EH (cell line): ENCODE measurements around the gene DYNC1I1.
"Not testable (repeated sequence)": the region's sequence is repeated elsewhere in the genome, so short reads cannot be mapped to it uniquely, and the experiment has no call there.

Experiments
- DNase-seq: peaks from one replicate; pipeline ENCODE4 v3.0.0-alpha.2; 2015; ENCODE audit warnings: low read depth

DYNC1I1 gene

DNA sequence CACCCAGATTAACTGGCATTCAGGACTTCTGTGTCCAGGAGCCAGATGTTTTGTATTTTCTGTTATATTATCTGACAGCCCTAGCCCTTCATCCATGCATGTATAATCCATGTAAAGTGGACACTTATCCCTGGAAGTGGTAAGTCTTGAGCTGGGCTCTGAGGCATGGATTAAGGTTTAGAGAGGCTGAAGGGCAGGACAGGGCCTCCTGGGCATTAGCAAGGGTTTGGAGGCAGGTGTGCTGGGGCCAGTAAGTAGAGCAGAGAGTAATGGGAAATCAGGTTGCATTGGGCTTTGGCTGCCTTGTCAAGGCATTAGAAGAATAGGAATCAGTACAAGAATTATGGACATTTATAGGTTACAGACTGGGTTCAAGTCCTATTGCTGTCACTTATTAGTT is 138.0 kb downstream of the DYNC1I1 start:
- no peak for DNase-seq

- DNase-seq: no peak
These were observed 143.4 kb downstream of the DYNC1I1 start for GRCh38 chr7:95915731-95916130.

GRCh38 chr7:95916573-95917297 is 144.4 kb downstream of the DYNC1I1 start:
- peak; percentile 64 for DNase-seq

GRCh38 chr7:95917634-95918033 is 145.3 kb downstream of the DYNC1I1 start:
- no peak for DNase-seq

DNA sequence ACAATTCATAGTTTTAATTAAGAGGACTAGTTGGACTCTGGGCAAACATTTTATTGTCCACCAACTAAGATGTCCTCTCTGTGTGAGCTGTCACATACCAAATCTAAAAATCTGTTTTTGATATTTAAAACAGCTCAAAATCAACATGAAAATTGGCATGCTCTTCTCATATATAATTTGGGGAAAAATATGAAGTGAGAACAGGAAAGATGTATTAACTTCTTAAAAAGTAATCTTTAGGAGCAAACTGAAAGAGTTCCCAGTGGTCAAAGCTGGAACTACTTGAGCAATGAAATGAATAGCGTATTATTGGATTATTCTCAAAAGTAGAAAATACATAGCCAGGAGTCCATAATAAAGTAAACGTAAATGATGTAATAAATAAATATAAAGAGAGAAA is 147.2 kb downstream of the DYNC1I1 start:
- no peak for DNase-seq

DNA sequence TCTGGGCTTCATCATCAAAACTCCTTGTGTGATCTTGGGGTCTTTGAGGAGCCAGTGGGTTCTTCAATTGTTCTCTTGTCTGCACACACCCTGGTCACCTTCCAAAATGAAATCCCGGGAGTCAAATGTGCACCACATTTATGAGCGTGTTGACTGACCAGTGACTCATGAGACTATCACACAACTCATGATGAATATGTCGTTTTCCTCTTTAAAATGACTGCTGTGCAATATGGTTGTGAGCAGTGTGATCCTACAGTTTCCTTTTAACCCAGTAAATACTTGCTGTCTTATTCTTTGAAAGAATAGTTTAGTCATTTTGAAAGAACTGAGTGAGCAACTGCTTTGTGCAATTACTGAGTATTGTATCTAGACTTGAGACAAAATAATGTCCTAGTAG is 149.2 kb downstream of the DYNC1I1 start:
- peak; percentile 2 for DNase-seq

GRCh38 chr7:95922191-95922590 is 149.8 kb downstream of the DYNC1I1 start:
- no peak for DNase-seq

GRCh38 chr7:95925236-95925635 is 152.9 kb downstream of the DYNC1I1 start:
- DNase-seq: no peak

GRCh38 chr7:95925971-95926370 is 153.6 kb downstream of the DYNC1I1 start:
- no peak for DNase-seq

- no peak for DNase-seq
These were observed 155.4 kb downstream of the DYNC1I1 start for GRCh38 chr7:95927756-95928155.

DNA sequence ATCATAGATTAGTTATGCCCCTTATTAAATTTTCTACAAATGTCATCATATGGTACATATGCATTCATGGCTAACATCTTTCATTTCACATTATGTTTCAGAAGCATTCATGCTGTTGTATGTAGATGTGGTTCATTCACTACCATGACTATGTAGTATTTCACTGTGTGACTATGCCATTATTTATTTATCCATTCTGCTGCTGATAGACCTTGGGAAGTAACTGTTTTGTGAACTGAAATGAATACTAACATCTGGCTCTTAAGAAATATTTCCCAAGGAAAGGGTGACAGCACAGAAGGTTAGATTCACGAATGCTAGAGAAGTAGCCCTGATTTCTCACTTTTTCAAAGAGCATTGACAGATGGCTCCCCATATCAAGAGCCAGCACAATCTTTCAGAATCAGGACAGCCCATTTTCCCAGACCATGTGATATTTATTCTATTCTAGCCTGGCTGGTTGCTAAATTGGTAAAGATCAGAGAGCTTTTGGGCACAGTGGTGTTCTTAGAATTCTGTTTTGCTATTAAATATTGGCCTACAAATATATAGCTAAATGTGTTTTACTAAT is 157.4 kb downstream of the DYNC1I1 start:
- DNase-seq: no peak

GRCh38 chr7:95931460-95932232 is 159.3 kb downstream of the DYNC1I1 start:
- DNase-seq: no peak

DNA sequence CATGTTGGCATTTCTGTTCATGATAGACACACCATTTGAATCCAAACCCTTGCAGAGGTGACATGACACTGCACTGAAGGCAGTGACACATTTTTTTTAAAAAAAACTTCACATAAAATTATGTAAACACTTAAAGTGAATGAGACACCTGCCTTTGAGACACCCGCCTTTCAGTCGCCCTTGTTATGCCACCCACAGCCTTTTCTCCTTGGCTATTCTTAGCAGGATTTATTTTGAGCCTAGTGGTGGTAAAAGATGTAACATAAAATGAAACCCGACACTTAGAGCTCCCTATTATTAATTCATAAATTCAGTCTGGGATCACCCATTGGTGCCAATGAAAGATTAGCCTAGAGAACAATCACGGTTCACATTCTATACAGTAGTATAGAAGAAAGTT is 161.3 kb downstream of the DYNC1I1 start:
- DNase-seq: no peak

DNA sequence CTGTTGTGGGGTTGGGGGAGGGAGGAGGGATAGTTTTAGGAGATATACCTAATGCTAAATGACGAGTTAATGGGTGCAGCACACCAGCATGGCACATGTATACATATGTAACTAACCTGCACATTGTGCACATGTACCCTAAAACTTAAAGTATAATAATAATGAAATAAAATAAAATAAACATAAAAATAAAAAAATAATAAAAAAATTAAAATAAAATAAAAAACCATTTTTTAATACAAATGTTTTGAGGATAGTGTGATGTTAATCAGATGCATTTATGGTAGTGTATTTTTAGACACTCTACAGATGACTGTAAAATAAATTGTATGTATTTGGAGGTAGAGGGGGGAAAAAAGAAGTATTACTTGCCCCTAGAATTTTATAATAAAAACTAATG is 172.5 kb downstream of the DYNC1I1 start:
- DNase-seq: not testable (repeated sequence)

GRCh38 chr7:95950698-95951097 is 178.3 kb downstream of the DYNC1I1 start:
- no peak for DNase-seq

DNA sequence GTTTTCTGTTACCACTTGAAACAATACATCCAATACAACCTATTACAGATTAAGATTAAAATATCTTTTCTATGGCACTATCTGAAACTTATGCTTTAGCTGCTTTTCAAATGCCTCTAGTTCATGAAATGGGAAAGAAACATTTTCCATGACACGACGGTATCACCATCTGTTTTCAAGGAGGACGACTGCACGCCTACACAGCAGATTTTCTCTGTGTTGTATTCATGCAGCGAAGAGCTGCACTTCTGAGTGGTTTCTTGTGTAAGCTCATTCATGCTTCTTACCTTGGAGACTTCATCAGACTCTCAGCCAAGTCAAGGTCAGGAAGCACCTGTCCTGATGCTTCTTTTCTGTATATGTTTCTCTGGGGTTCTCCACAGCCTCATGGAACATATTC is 179.2 kb downstream of the DYNC1I1 start:
- no peak for DNase-seq

GRCh38 chr7:95951997-95952795 is 179.8 kb downstream of the DYNC1I1 start:
- no peak for DNase-seq

GRCh38 chr7:95952851-95953250 is 180.5 kb downstream of the DYNC1I1 start:
- DNase-seq: no peak

- no peak for DNase-seq
These were observed 183.4 kb downstream of the DYNC1I1 start for GRCh38 chr7:95955748-95956147.

GRCh38 chr7:95957510-95957909 is 185.2 kb downstream of the DYNC1I1 start:
- no peak for DNase-seq

DNA sequence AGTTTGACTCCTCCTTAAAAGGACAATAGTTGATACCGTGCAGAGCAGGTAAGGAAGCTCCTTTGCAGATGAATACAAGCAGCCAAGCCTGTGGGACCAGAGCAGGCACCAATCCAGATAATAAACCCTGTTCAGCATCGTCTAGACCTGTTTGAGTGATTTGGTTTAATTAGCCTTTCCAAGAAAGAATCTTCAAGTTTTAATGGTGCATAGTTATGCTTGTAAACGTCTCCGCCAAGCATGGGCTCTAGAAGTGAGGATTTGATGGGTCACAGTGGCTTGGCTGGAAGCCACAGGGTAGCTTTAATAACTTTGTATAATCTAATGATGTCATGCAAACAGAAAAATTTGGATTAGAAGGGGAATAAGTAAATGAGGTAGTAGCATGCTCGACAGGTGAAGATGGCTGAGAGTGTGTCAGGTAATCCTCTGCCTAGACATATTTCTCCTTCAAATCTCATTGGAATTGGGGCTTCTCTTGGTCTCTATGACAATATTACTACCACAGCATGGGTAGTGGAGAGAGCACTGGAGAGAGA is 188.4 kb downstream of the DYNC1I1 start:
- DNase-seq: no peak

DNA sequence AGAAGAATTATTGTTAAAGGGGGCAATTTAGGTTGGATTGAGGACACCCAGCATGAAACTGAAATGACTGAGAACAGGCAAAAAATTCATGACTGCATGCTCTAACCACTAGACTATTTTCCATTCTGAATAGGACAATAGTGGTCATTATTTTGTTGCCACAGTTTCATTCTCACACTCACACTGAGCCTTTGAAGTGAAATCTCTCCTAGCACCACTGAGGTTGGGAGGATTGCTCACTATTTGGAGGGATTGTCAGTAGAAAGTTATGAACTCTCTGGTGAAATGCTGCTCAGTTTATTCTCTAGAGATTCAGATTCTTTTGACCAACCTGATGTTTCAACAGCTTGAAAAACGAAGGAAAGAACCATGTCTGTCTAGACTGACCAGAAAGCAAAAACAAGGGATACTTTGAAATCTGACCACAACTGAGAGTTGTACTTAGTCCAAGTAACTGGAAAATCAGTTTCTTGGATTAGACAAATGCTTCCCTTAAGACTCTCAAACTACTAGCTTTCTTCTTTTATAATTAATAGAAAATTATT is 191.2 kb downstream of the DYNC1I1 start:
- DNase-seq: no peak
